GM18519 (cell line): ENCODE results near the gene KRT77.
"Not testable (repeated sequence)": the region's sequence is repeated elsewhere in the genome, so short reads cannot be mapped to it uniquely, and the experiment has no call there.

Source experiments
- ATAC-seq: cut with Tn5 transposase; IDR thresholded peaks from one replicate; pipeline ENCODE4 v1.9.1; 2021; ENCODE audit warnings: mild to moderate bottlenecking, moderate library complexity; ENCODE audit not compliant: unreplicated experiment, low FRiP score

KRT77 gene

GRCh38 chr12:52703424-52703823 lies at the start of gene KRT77:
Gene KRT77, minus strand, starts transcription at chr12:52703524. Its CDS starts 90 bp downstream, at chr12:52703434.
- no peak for ATAC-seq

GRCh38 chr12:52752516-52752915 lies 49.2 kb upstream of the KRT77 start:
- ATAC-seq: no peak

GRCh38 chr12:52751795-52752194 lies 48.5 kb upstream of the KRT77 start:
- ATAC-seq: no peak

GRCh38 chr12:52750532-52750931 lies 47.2 kb upstream of the KRT77 start:
- not testable (repeated sequence) for ATAC-seq

GRCh38 chr12:52749827-52750226 lies 46.5 kb upstream of the KRT77 start:
- ATAC-seq: no peak

- no peak for ATAC-seq
These were observed 45.3 kb upstream of the KRT77 start for GRCh38 chr12:52748578-52748977.

- no peak for ATAC-seq
These were observed 42.2 kb upstream of the KRT77 start for GRCh38 chr12:52745554-52745953.

GRCh38 chr12:52744493-52745156 lies 41.3 kb upstream of the KRT77 start:
- no peak for ATAC-seq

- no peak for ATAC-seq
These were observed 39.6 kb upstream of the KRT77 start for GRCh38 chr12:52742822-52743457.

GRCh38 chr12:52742196-52742580 lies 38.9 kb upstream of the KRT77 start:
- no peak for ATAC-seq

GRCh38 chr12:52741375-52742195 lies 38.3 kb upstream of the KRT77 start:
- no peak for ATAC-seq

- no peak for ATAC-seq
These were observed 37.3 kb upstream of the KRT77 start for GRCh38 chr12:52740584-52740983.

- ATAC-seq: no peak
These were observed 36.6 kb upstream of the KRT77 start for GRCh38 chr12:52739963-52740362.

- ATAC-seq: no peak
These were observed 32.7 kb upstream of the KRT77 start for GRCh38 chr12:52735816-52736632.

GRCh38 chr12:52735106-52735505 lies 31.8 kb upstream of the KRT77 start:
- ATAC-seq: no peak

GRCh38 chr12:52730793-52731192 lies 27.5 kb upstream of the KRT77 start:
- ATAC-seq: no peak

GRCh38 chr12:52730383-52730782 lies 27.1 kb upstream of the KRT77 start:
- no peak for ATAC-seq

GRCh38 chr12:52729147-52729546 lies 25.8 kb upstream of the KRT77 start:
- ATAC-seq: no peak

- ATAC-seq: no peak
These were observed 25.1 kb upstream of the KRT77 start for GRCh38 chr12:52728374-52728773.

GRCh38 chr12:52727037-52727436 lies 23.7 kb upstream of the KRT77 start:
- no peak for ATAC-seq

GRCh38 chr12:52726451-52726850 lies 23.1 kb upstream of the KRT77 start:
- no peak for ATAC-seq
